GM21367 (cell line): Measurements from ENCODE around the gene CABP1.
"Not testable (repeated sequence)": the region's sequence is repeated elsewhere in the genome, so short reads cannot be mapped to it uniquely, and the experiment has no call there.

ENCODE experiments used
- ATAC-seq: cut with Tn5 transposase; IDR thresholded peaks from one replicate; pipeline ENCODE4 v1.9.1; 2021; ENCODE audit not compliant: unreplicated experiment

CABP1 gene

DNA sequence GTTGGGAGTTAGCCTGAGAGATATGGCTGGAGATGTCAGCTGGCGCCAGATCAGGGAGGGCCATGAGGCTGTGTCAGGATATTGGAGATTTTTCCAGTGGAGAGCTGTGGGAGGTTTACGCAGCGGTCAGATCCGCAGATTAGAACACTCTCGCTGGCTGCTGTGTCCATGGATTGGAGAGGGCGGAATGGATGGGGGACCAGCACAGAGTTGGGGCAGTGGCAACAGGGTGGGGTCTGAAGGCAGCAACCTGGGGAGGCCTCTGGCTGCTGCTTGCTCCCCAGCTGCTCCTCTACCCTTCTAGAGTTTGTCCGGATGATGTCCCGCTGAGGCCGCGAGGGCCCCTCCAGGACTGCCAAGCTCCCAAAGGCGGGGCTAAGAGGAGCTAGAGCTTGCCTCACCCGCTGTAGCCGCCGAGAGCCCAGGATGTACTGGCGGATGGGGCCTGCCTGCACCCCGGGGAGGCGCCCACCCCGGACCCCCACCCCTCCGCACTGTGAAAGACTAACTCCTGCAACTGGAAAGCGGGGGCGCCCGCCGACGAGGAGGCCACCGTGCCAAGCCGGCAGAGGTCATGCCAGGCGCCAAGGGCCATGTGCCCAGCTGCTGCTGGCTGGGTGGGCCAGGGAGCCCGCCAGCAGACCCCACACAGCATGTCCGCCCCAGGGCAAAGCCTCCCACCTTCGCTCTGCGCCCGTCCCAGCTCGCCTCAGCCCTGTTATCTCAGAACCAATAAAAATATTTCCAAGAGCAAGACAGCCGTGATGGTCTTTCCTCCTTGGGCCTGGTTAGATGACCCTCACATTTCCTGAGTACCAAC, 26.4 kb downstream of the CABP1 start:
- ATAC-seq, result no peak

DNA sequence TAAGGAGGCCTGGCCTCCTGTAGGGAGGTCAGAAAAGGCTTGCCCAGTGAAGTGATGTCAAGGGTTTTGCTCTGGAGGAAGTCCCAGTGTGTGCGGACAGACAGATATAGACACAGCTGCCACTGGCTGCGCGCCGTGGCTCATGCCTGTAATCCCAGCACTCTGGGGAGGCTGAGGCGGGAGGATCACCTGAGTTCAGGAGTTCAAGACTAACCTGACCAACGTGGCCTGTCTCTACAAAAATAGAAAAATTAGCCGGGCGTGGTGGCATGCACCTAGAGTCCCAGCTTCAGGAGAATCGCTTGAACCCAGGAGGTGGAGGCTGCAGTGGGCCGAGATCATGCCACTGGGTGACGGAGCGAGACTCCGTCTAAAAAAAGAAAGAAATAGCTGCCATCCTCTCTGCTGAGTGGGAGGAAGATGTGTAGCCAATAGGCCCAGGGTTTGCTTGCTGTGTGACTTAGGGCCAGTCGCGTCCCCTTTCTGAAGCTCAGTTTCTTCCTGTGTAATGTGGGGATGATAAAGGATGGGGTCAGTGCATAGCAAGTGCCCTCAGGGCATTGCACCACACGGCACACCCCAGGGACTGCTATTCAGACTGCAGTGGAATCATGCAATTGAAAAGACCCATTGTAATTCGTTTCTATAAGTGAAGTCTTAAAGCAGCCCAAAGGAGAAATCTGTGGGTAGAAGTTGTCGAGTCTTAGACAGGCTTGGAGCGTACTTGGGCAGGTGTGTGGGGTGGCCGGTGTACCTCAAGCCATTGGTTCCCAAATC, 27.9 kb downstream of the CABP1 start:
- no peak for ATAC-seq

DNA sequence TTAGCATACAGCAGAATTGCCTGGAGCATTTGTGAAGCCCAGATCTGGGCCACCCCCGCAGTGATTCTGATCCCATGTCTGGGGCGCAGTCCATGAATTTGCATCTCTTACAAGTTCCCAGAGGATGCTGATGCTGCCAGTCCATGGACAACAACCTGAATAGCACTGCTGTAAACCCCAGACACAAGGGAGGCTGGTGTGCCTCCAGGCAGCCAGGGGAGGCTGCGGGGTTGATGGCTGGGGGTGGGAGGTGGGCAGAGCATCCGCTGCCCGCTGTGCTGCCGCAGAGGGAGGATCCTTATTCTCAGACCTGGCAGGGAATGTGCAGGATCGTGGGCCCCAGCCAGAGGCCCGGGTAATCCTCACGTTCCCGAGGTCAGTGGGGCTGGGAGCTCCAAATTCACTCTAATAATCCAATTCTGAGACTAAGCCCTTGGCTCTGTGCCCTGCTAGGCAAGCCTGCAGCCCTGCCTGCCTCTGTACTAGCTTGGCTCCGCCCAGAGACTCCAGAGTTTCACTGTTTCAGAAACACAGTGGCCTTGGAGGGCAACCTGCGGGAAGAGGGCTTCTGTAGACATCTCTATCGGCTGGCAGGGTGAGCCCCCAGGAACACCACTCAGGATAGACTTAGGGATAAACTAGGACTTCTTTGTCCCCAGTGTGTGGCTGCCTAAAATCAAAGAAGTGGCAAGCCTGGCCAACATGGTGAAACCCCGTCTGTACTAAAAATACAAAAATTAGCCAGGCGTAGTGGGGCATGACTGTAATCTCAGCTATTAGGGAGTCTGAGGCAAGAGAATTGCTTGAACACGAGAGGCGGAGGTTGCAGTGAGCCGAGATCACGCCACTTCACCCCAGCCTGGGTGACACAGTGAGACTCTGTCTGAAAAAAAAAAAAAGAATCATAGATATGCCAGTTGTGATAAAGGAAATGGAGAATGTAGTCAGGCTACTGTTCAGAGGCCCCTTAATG, 28.7 kb downstream of the CABP1 start:
- peak; percentile 44 for ATAC-seq

DNA sequence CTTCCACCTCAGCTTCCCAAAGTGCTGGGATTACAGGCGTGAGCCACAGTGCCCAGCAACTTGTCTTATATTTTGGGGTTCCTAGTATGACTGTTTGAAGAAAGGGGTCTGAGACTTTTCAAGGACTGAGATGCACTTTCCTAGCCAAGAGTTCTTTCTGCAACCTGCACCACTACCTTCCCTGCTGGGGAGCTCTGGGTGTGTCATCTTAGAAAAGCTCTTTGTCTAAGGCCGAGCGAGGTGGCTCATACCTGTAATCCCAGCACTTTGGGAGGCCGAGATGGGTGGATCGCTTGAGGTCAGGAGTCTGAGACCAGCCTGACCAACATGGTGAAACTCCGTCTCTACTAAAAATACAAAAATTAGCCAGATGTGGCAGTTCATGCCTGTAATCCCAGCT, 29.8 kb downstream of the CABP1 start:
- ATAC-seq, result not testable (repeated sequence)

DNA sequence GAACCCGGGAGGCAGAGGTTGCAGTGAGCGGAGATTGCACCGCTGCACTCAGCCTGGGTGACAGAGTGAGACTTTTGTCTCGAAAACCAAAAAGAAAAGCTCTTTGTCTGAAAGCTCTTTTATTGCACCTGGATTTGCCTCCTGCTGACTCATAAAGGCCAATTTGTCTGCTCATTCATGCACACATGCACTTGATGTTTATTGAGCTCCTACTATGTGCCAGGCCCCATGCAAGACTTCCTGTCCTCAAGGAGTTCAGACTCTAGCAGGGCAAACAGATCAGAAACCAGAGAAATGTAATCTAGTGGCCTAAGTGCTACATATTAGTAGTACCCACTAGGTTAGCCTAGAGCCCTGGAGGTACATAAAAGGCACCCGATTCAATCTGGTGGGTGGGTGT, 30.2 kb downstream of the CABP1 start:
- no peak for ATAC-seq

DNA sequence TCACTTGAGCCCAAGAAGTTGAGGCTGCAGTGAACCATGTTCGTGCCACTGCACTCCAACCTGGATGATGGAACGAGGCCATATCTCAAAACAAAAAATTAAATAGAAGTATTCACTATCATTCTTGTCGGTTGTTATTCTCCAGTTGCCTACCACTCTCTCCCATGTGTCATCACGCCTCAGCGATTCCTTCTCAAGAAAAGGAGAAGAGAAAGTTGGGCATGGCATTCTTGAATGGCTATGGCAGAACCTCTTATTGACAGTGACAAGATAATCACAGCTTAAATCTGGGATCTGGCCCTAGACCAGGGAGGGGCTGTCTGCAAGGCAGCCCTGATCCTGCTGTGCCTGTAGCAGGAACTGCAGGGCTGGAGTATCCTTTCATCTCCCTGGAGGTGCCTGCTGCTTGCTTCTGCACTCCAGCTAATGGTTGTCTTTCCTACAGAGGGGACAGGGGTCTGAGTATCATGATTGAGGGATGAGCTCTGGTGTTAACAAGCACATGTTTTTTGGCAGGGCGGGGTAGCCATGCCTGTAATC, 33.7 kb downstream of the CABP1 start:
- ATAC-seq, result no peak

DNA sequence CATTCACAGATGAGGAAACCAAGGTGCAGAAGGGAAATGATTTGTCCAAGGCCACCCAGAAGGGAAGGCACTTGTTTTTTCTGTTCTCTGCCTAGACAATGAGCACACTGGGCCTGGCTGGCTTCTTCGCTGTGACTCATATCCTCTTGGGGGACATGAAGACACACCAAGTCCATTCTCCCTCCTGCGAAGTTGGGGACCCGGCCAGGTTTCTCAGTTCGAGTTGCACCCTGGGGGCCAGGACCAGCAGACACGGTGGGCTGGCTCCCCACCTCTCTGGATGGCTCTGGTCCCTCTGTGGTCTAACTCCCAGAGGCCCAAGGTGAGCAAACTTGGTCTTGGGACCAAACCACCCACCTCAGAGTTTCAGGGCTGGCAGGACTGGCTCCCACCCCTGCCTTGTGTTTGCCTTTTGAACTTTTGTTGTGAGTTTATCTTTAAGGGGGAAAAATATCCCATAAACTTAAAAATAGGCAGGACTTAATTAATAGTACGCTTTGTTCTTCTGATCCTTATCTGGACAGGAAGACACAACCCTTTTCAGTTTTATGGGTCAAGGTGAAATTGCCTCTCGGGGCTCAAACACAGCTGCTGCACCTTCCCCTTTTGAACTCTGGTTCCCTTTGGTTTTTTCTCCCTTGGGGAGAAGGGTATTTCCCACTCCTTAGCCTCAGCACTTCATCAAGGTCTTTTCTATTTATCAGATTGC, 37.5 kb downstream of the CABP1 start:
- peak; percentile 37 for ATAC-seq

DNA sequence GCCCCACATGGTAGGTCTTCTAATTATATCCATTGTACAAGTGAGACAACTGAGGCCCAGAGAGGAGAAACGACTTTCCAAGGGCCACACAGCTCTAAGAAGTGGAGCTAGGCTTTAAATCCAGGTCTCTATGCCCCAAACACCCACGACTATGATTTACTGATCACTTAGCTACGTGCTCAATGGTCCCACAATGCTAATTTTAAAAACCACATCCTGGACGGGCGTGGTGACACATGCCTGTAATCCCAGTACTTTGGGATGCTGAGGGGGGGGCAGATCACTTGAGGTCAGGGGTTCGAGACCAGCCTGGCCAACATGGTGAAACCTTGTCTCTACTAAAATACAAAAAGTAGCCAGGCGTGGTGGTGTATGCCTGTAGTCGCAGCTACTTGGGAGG, 38.1 kb downstream of the CABP1 start:
- ATAC-seq, result no peak

DNA sequence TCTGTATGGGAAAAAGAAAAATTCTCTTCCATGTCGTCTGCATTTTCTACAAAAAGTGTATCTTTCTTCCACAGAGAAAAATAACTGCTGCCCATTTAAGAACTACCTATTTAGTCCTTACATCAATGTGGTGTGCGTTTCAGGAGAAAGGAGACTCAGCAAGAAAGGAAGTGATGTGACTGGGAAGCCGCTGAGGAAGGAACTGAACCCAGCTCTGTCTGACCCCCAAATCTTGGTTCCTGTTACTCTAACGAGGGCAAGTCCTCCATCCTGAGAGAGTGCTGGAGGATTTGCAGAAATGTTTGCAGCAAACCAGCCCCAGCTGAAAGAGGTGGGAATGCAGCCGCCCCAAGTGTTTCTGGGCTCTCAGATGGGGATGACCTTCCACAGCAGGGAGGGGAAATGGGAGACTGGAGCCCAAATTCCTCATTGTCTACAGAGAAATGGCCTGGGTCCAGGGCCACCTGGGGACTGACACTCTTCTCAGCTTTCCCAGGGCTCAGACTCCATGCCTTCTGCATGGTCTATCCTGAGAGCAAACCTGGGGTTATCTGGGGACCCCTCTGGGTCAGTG, 39.8 kb downstream of the CABP1 start:
- no peak for ATAC-seq

DNA sequence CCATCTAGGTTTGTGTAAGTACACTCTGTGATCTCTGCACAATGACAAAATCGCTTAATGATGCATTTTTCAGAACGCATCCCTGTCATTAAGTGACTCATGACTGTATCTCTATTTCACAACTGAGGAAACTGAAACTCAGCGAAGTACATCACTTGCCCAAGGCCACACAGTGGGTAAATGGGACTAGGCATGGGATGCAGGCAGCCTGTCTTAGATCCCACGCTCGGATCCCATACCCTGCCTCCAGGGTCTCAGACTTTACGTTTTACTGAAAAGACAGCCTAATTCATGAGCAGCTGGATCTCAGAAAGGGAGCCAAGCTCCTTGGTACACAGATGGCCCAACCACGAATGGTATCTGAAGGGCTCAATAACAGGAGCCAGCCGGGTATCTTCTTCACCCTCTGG, 44.1 kb downstream of the CABP1 start:
- no peak for ATAC-seq

DNA sequence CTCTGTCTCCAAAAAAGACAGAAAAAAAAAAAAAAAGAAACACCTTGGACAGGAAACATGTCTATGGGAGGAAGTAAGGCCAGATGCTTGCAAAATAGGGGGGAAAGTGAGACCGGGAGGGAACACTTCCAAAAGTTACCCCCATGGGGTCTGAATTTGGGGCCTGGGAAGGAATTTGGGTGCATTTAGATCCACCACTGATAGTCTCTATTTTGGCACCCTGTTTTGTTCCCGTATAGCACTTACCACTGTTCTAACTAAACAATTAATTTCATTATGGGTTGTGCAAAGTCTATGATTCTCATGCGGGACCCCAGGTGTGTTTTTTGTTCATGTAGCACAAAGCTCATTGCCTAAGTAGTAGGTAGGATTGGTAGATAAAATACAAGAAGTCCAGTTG, 45.1 kb downstream of the CABP1 start:
- no peak for ATAC-seq

DNA sequence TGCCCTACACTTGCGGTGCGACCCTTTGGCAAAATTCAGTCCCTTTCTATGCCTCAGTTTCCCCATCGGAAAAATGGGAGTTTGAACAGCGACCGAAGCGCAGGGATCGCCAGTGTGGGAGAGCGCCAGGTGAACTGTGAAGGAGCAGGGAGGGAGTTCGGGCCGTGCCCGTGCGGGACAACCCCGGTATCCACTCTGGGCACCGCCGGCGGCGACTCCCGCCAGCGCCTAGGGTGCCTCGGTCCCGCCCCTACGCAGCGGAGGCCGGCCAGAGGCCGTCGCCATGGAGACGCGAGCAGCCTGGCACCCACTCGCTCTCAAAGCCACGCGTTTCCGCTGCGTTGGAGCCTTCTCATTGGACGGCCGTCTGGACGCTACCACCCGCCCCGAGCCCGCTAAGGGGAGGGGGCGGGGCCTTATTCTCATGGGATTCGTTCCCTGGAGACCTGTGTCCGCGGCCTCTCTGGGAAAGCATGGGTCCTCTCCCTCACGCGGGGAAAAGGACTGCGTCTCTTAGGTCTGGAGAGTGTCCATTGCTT, 45.8 kb downstream of the CABP1 start:
- peak; percentile 52 for ATAC-seq

DNA sequence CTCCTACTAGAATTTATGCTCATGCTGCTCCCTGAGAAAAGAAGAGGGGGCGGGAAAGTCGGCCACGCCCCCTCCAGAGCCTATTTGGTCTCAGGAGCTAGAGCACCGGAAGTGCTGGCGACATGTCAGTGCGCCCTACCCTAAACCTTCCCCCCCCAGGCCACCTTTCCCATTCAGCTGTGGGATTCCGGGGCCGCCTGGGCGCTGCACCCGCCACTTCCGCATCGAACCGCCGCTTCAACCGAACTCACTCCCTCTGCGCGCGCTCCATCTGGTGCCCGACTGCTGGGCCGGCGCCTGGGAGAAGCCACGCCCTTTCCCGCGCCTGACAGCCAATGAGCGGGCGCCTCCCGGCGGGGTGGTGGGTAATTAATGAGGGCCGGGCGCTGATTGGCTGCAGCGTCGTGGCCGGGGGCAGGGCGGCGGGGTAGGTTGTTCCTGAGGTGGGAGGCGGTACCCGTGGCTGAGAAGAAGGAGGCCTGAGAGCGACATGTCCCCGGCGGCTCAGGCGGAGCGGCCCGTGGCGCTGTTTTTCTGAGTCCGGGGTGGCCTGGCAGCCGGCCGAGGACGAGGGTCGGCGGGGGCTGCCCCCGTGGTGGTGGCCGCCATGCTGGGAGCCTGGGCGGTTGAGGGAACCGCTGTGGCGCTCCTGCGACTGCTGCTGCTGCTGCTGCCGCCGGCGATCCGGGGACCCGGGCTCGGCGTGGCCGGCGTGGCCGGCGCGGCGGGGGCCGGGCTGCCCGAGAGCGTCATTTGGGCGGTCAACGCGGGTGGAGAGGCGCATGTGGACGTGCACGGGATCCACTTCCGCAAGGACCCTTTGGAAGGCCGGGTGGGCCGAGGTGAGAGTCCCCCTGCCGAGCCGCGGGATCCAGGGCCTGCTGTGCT, 46.5 kb downstream of the CABP1 start, which contains the start of gene MLEC:
TSS of gene MLEC (plus strand) at position 460 of the 888 bp plus-strand sequence. CDS start at position 608, 148 bp downstream.
- ATAC-seq, result peak; percentile 57

DNA sequence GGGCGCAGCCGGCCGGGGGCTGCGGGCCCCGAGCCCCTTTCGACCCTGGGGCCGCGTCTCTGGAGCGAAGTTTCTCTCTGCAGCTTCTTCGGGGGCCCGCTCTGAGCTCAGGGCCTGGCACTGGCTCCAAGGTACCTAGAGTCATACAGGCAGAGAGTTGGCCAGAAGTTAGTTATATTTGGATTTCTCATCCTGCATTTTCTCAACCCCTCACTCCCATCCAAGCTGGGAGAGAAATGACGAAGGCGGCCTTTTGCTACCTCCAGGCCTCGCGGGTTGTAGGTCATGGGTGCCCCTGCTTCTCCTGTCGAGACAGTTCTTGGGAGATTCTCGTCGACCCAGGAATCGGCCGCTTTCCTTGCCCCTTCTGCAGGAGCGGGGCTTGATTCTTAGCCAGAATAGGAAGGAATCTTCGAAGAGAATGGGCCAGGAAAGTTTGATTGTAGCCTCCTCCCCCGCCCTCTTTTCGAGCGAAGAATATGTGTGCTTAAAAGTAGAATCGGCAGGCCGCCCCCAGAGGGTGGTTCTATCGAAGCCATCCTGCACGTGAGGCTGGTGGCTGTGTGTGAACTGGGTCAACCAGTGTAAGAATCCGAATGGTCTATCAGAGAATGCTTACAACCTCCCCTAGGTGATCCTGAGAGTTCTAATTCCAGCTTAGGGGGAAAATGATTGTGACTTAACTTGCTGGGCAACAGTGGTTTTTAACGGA, 47.3 kb downstream of the CABP1 start:
- ATAC-seq, result no peak

DNA sequence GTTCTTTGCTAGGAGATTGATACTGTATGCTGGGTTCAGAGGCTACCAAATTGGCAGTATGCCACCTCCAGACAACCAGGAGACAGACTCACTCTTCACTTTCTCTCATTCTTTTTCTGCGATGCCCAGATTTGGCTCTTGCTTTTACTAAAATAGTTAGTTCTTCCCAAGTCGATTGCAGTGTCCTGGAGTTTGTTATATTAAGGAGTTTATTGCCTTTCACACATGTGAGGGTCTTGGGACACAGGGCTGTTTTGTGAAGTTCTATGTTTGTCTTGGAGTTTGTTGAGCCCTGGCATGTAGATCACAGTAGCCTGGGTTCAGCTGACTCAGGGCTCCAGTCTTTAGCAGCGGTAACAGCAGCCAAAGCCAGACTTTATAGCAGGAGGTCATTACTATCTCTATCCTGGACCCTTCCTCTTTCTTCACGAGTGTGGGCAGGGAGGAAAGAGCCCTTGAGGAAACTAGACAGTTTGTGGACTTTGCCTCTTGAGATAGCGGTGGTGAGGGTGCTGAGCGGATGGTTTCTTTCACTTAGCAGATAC, 48.2 kb downstream of the CABP1 start:
- no peak for ATAC-seq

DNA sequence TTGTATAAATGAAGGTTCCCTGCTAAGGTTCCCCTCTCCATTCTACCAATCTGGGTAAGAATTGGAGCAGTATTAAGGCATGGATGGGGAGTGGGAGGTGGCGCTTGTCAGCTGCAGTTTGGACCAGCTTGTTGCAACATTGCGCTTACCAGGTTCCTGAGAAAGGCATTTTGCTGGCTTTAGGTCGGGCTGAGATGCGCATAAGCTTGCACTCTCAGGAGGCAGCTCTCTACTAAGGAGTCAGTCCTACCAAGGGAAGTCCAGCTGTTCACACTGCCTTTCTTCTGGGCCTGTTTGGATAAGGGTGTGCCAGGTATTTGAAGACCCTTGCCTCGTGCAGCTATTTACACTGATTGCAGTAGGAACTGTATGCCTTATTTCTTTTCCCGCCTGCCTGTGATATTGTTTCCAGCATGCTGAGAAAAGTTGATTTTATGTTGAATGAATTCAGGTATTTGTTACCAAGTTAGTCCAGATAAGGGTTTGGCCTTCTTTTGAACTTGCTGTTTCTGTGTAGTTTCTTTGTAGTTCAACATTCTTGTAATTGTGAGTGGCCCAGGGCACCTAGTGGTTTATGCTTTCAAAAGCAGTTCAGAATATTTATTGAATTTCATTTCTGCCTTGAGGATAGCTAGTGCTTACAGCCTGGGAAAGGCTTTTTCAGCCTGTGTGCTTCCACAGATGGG, 49.1 kb downstream of the CABP1 start:
- no peak for ATAC-seq

DNA sequence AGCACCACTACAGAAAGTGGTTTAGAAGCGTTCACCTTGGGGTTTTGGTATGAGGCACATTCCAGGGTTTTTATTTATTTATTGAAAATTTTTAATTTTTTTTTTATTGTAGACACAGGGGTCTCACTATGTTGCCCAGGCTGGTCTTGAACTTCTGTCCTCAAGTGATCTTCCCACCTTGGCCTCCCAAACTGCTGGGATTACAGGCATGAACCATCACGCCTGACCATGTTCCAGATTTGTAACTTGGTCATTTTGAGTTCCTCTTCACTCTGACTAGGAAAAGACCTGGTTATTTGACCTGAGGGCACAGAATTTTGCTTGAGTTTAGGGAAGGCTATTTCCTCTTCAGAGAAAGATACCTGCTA, 49.6 kb downstream of the CABP1 start:
- no peak for ATAC-seq
